Neural cell (in vitro differentiated cells): ENCODE measurements around the gene P2RX2.

Experiments
- EP300 ChIP-seq: fragments of 450-650 bp; conservative IDR thresholded peaks from 2 replicates; pipeline ENCODE4 v1.6.1; 2014; ENCODE audit warnings: antibody characterized with exemption, mild to moderate bottlenecking, moderate library complexity; ENCODE audit not compliant: poor library complexity, severe bottlenecking
- EZH2 ChIP-seq: fragments of 200-600, 300-800 bp; shearing (Covaris generic), sonication (generic); IDR thresholded peaks from 2 replicates; pipeline ENCODE4 v1.6.1; 2014; ENCODE audit warnings: antibody characterized with exemption, low read length, borderline replicate concordance, mild to moderate bottlenecking; ENCODE audit not compliant: insufficient read depth, poor library complexity, severe bottlenecking
- POLR2AphosphoS5 ChIP-seq: IDR thresholded peaks from 2 replicates; pipeline ENCODE4 v1.6.1; 2012
- RAD21 ChIP-seq: fragments of 450-650 bp; conservative IDR thresholded peaks from 2 replicates; pipeline ENCODE4 v1.6.1; 2014; ENCODE audit warnings: antibody characterized with exemption, mild to moderate bottlenecking, moderate library complexity
- TF ChIP-seq, protein P1 (sequence below): fragments of 450-650 bp; IDR thresholded peaks from 2 replicates; pipeline ENCODE4 v1.5.1; 2014; ENCODE audit warnings: antibody characterized with exemption, mild to moderate bottlenecking, moderate library complexity; ENCODE audit not compliant: poor library complexity, severe bottlenecking
- TF ChIP-seq, protein P2 (sequence below): IDR thresholded peaks from 2 replicates; pipeline ENCODE4 v1.6.1; 2012; ENCODE audit warnings: borderline replicate concordance

- TF ChIP-seq, protein P1, sequence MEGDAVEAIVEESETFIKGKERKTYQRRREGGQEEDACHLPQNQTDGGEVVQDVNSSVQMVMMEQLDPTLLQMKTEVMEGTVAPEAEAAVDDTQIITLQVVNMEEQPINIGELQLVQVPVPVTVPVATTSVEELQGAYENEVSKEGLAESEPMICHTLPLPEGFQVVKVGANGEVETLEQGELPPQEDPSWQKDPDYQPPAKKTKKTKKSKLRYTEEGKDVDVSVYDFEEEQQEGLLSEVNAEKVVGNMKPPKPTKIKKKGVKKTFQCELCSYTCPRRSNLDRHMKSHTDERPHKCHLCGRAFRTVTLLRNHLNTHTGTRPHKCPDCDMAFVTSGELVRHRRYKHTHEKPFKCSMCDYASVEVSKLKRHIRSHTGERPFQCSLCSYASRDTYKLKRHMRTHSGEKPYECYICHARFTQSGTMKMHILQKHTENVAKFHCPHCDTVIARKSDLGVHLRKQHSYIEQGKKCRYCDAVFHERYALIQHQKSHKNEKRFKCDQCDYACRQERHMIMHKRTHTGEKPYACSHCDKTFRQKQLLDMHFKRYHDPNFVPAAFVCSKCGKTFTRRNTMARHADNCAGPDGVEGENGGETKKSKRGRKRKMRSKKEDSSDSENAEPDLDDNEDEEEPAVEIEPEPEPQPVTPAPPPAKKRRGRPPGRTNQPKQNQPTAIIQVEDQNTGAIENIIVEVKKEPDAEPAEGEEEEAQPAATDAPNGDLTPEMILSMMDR: no peak
- TF ChIP-seq RAD21 (no peak), EZH2 (no peak), EP300 (no peak), POLR2AphosphoS5 (no peak)
- TF ChIP-seq, protein P2, sequence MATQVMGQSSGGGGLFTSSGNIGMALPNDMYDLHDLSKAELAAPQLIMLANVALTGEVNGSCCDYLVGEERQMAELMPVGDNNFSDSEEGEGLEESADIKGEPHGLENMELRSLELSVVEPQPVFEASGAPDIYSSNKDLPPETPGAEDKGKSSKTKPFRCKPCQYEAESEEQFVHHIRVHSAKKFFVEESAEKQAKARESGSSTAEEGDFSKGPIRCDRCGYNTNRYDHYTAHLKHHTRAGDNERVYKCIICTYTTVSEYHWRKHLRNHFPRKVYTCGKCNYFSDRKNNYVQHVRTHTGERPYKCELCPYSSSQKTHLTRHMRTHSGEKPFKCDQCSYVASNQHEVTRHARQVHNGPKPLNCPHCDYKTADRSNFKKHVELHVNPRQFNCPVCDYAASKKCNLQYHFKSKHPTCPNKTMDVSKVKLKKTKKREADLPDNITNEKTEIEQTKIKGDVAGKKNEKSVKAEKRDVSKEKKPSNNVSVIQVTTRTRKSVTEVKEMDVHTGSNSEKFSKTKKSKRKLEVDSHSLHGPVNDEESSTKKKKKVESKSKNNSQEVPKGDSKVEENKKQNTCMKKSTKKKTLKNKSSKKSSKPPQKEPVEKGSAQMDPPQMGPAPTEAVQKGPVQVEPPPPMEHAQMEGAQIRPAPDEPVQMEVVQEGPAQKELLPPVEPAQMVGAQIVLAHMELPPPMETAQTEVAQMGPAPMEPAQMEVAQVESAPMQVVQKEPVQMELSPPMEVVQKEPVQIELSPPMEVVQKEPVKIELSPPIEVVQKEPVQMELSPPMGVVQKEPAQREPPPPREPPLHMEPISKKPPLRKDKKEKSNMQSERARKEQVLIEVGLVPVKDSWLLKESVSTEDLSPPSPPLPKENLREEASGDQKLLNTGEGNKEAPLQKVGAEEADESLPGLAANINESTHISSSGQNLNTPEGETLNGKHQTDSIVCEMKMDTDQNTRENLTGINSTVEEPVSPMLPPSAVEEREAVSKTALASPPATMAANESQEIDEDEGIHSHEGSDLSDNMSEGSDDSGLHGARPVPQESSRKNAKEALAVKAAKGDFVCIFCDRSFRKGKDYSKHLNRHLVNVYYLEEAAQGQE: no peak
Measured at GRCh38 chr12:132583411-132583710, 35.2 kb upstream of the P2RX2 start.
